Mammary epithelial cell (primary cell): Measurements from ENCODE around the gene NAV3.

Source experiments
- EZH2 ChIP-seq: IDR thresholded peaks from 2 replicates; pipeline ENCODE4 v1.6.1; 2012; ENCODE audit warnings: low read length, inconsistent platforms, borderline replicate concordance
- TF ChIP-seq, protein P1 (sequence below), 2 donors: IDR thresholded peaks in 1 of 2; conservative IDR thresholded peaks in 1 of 2; 2 replicates each; pipeline ENCODE4 v1.5.1; 2011 to 2012; ENCODE audit warnings: inconsistent platforms in 2 of 2, low read length in 2 of 2, mild to moderate bottlenecking in 2 of 2, control low read depth in 1 of 2, low read depth in 1 of 2; ENCODE audit not compliant: insufficient read depth in 1 of 2; ENCODE audit errors: extremely low read depth in 1 of 2

DNA sequence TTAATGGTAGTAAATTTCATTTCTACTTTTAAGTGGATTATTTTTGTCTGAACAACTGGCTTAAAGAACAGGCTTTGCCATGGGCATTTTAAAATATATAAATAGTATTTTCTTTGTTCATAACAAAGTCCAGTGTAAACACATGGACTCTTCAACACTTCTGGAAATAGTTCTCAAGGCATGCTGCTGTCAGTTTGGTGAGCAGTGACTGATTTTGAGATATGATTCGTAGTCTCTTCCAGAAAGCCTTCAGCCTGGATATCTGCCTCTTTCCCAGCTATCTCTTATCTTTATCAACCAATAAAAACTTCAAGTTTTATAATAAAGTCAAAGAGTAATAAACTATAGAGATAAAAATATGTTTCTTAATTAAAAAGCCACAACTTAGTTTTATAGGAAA is 110.7 kb downstream of the NAV3 start:
- TF ChIP-seq, protein P1, sequence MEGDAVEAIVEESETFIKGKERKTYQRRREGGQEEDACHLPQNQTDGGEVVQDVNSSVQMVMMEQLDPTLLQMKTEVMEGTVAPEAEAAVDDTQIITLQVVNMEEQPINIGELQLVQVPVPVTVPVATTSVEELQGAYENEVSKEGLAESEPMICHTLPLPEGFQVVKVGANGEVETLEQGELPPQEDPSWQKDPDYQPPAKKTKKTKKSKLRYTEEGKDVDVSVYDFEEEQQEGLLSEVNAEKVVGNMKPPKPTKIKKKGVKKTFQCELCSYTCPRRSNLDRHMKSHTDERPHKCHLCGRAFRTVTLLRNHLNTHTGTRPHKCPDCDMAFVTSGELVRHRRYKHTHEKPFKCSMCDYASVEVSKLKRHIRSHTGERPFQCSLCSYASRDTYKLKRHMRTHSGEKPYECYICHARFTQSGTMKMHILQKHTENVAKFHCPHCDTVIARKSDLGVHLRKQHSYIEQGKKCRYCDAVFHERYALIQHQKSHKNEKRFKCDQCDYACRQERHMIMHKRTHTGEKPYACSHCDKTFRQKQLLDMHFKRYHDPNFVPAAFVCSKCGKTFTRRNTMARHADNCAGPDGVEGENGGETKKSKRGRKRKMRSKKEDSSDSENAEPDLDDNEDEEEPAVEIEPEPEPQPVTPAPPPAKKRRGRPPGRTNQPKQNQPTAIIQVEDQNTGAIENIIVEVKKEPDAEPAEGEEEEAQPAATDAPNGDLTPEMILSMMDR (conservative IDR thresholded peaks at IDR 0.05 in 1 of 2, IDR thresholded peaks at IDR 0.05 in 1 of 2; ENCODE audit: extremely low read depth in 1 of 2, insufficient read depth in 1 of 2, low read depth in 1 of 2, low read length in 2 of 2), result no peak
- no peak for TF ChIP-seq EZH2
